ENCODE results near the gene SEPTIN6.

Gene SEPTIN6

GRCh38 chrX:119693040-119693995 is at the start of gene SEPTIN6:
SEPTIN6 (minus strand) TSS chrX:119693168; CDS start chrX:119693105, 63 bp downstream.
- DNase-seq, result no peak

DNA sequence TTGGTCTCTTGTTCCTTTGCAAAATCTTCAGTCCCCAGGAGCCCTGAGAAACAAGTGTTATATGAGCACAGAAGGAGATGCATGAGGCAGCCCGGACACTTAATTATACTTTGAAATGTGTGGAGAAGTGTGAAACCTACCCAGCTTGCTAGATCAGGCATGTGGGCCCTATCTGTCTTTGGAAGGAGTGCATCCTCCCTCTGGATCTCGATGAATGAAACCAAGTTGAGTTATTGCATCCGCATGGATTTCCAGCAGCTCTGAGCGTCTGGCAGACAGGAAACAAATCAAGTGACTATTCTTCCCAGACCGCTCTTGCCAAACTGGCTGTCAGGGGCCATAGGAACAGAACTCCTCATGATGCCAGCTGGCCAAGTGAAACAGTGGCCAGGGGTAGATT is 45.8 kb upstream of the SEPTIN6 start:
- no peak for DNase-seq

GRCh38 chrX:119736206-119736764 is 43.3 kb upstream of the SEPTIN6 start:
- no peak for DNase-seq

GRCh38 chrX:119735467-119735866 is 42.5 kb upstream of the SEPTIN6 start:
- DNase-seq, result no peak

DNA sequence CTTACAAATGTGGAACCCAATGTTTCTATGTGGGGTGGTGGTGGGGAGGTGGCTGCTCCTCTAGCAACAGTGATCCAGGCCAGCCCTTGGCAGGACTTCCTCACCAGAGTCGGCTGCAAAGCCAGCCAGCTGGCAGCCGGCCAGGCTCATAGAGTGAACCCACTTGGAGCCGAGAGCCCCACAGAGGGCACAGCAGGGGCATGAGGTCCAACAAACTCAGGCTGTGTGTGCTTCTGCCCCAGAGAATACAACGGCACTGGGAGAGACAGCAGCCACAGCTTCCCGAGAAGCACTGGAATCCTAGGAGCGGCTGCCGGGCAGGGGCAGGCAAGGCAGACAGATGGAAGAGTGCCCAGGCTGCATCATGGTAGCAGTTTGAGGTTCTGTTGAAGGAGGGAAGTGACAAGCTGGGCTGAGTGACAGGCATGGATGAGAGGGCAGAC is 42.0 kb upstream of the SEPTIN6 start:
- no peak for DNase-seq

DNA sequence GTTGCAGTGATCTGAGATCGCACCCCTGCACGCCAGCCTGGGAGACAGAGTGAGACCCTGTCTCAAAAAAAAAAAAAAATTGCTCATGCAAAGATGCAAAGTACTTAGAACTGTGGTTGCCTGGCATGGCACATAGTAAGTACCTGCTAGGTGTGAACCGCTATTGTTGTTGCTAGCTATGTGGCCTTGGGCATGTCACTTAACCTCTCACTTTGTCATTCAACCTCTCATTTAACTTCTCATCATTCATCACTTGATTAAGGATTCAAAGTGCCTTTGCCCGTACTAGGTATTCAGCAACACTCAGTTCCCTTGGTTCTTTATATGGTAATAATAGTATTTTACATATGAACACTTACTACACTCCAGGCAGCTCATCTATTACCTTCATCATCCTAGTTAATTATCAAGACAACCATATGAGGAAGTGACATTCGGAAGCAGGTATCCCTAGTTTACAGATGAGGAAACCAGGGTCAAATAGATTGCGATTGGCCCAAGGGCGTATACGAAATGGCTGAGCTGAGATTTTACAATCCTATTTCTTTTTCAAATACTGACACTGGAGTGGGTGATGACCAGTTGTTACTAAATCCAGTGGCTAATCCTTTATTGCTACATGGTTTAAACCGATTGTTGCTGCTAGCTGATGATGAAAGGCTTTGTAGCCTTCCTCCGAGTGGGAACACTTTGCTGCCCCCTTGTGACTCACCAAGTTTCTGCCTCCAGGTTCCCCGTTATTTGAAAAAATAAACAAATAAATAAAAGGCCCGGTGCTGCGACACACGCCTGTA is 36.6 kb upstream of the SEPTIN6 start:
- no peak for DNase-seq

DNA sequence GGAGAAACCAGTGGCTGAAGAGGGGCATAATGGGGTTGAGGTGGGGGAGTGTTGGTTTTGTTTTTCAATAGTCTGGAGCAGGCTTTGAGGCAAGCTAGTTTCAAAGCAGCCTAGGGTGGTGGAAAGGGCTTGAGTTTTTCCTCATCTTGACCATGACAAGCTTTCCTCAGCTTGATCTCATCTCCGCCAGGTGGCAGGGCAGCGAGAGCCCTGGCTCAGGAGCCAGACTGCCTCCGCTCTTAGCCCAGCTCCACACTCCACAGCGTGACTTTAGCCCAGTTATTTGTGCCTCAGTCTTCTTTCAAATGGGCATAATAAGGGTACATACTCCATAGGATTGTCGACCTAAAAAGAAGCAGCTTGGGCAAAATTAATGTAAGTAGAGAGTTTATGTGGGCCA is 35.5 kb upstream of the SEPTIN6 start:
- DNase-seq, result no peak

DNA sequence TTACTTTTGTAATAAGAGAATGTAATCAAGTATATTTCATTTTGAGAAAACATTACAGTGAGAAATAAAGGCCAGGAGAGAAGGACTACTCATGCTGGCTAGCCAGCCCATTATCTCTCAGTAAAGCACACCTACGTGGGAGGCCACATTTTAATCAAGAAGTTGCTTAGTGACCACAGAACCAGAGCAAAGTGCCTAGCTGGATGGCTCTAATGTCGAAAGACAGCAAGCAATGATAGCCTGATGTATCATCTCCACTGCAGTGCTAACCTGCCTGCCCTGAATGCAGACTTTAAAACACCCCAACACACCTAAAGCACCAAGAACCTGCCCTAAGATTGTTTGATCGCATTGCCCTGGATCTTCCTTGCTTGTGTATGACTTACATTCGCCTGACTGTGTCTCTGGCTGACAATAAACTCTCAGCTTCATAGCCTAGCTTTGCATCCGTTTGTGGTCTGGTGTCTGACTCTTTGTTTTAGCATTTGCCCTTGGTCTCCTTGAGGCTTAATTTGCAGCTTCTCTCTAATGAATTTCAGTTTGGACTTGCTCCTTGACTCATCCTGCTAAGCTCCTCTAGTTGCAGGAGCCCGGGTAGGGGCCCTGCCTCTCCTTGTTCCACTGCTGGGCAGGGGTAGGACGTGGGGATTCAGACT is 34.1 kb upstream of the SEPTIN6 start:
- DNase-seq, result no peak

- DNase-seq, result no peak
Measured at GRCh38 chrX:119721926-119722325, 29.0 kb upstream of the SEPTIN6 start.

- DNase-seq, result no peak
Measured at GRCh38 chrX:119721487-119721886, 28.5 kb upstream of the SEPTIN6 start.

GRCh38 chrX:119709630-119710029 is 16.7 kb upstream of the SEPTIN6 start:
- no peak for DNase-seq

DNA sequence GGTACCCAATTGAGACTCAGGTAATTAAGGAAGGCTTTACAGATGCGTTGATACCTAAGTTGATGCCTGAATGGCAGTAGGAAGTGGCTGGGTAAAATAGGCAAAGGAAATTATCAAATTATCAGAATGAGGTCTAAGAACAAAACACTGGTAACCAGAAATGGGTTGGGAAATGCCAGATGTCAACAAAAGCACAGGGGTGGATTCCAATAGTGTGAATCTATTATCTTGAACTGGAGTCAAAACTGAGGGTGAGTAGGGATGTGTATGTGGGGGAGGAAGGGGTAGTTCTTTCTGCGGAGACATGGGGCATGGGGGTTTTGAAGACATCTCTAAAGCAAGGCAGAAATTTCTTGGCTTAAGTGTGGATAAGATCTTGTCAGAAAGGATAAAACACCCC is 16.0 kb upstream of the SEPTIN6 start:
- no peak for DNase-seq

DNA sequence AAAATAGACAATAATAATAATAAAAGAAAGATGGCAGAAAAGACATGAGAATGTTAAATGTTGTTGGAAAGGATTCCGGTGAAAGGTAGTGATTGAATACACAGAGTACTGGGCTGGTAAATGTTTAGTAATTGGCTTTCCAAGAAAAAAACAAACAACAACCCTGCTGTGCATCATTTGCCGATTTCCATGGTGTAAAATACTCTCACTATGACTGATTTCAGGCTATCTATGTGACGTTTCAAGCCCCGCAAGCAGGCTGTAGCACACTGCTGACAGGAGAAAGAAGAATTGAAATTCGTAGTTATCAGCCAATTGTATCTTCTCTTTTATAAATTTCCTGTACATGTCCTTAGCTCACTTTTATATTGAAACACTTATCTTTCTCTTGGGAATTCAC is 13.6 kb upstream of the SEPTIN6 start:
- no peak for DNase-seq

GRCh38 chrX:119698845-119699244 is 5.9 kb upstream of the SEPTIN6 start:
- DNase-seq, result no peak

DNA sequence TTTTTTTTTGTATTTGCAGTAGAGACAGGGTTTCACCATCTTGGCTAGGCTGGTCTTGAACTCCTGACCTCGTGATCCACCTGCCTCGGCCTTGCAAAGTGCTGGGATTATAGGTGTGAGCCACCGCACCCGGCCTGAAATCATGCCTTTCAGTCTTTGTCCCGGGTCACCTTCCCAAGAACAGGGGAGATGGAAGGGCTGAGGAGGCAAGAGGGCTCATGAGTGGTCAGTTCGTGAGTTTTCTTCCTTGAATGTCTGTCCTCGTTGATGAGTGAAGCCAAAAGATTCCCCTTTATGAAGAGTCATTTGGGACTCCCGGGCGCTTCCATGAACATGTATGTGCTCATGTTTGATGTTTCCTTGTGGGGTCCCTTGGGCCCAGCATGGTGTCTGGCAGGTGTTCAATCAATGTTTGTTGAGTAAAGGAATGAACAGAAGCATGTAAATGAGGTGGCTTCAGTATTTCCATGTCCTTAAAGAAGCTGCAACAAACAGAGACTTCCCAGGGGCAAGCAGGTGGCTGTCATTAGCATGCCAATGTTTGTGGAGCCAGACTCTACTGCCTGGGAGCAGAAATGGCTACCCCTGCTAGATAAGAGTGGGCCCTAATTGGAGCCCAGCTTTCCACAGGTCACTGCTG is 3.4 kb upstream of the SEPTIN6 start:
- no peak for DNase-seq

DNA sequence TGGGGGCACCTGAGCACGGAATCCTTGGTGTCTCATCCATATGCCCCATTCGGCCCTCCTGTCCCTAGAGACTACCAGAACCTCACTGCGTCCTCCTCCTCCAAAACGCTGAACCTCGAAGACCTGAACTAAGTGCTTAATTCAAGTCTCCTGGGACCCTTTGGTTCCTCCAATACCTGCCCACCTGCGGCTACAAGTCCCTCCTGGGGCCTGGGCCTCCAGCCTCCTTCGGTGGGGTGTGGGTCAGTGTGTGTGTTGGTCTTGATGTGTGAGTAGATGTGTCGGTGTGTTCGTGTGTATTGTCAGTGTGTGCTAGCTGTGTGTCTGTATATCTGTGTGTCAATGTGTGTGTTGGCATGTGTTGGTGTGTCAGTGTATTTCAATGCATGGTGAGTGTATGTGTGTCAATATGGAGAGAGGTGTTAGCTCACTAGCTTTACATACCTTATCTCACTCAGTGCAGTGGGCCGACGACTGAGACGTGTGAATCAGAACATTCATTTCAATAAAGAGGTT is 2.6 kb upstream of the SEPTIN6 start:
- DNase-seq, result no peak

DNA sequence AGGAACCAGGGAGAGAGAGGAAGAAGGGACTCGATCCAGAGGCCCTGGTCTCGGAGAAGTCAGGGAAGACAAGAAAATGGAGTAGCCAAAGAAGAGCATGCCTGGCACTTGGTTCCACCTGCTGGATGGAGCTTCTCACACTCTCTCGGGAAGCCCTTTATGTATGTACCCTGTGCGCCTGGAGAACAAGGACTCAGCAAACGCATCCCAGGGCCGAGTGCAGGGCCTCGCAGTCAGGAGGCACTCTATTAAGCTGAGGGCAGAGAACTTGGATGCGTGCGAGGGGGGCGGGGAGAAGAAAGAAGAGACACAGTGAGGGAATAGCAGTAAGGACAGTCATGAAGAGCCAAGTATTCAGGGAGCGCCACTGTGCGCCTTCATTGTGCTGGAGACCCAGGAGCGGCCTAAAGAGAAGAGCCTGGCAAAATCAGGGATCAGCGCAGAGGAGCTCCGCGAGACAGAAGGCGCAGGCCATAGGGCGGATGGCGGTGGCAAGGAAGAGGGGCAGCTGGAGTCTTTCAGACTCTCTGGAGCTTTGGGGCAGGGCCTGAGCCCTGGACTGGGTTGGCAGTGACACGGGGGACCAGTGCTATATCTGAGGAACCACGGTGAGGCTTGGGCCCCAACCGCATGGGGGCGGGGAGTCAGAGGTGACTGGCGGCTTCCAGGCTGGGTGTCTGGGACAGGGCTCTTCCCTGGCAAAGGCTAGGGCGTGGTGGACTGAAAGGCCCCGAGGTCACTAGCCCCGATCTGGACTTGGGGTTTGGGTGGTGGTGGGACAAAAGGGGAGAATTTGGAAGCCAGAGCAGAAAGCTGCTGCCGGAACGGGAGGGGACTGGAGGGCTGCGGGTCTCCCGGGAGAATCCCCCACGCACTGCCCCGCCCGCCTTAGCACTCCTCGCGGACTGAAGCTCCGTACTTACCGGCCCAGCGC is 1.9 kb upstream of the SEPTIN6 start:
- no peak for DNase-seq

GRCh38 chrX:119693996-119694451 is 1.1 kb upstream of the SEPTIN6 start:
- DNase-seq, result no peak

DNA sequence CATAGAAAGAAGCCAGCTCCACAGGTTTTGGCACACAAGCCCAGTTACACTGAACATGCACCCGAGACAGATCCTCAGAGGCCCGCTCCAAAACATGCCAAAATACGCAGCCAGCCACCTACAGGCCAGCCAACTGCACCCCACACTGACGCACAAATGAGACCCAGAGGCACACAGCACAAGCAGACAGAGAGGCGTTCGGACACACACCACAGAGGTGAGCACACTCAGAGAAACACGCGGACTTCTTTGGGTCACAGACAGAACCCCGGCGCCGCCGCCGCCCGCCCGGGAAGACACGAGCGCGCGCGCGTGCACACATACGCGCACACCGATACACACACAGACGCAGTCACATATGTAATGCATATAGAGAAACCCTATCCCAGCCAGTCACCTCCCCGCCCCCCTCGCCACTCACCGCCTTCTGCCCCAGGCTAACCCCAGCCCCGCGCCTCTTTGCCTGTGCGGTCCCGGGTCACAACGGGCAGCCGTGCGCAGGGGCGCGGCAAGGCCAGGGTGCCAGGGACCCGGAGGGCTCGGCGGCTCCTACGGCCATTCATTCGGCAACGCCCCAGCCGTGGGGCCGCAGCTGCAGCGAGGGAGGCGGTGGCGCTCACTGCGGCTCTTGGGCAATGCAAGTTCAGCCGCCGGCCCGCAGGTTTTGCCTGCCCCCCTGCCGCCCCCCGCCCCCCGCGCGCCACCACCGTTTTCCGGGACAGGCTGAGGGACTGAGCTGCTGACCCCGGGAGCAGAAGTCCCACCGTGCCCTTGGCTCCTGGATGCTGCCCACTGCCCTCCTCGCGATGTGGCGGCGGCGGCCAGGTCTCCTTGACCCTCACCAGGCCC is 553 bp downstream of the SEPTIN6 start:
- DNase-seq, result no peak

Data from NCI-H1417 treated with DMSO at 0.1 percent for 48 hours (cell line).